Mucosa of descending colon (tissue), 3 donors: ENCODE measurements around the gene DMC1. TPM values are rescaled to one million over a fixed set of nuclear protein-coding genes. Genes with fewer than 3 reads are reported as not detected.
"Not testable (repeated sequence)": the region's sequence is repeated elsewhere in the genome, so short reads cannot be mapped to it uniquely, and the experiment has no call there.

Experiments used
- ATAC-seq: fragments of 200-7000 bp; cut with Tn5 transposase; one replicate; pipeline ENCODE4 v1.9.1; 2020; ENCODE audit warnings: mild to moderate bottlenecking, moderate library complexity
- DNase-seq, 3 donors: peaks; one replicate each; pipeline ENCODE4 v3.0.0-alpha.2; 2020
- H3K36me3 ChIP-seq: fragments of 200-600 bp; one replicate; pipeline ENCODE4 v1.8.0; 2021; ENCODE audit warnings: low read depth, mild to moderate bottlenecking
- H3K4me1 ChIP-seq: fragments of 200-600 bp; one replicate; pipeline ENCODE4 v1.8.0; 2021; ENCODE audit warnings: low read depth, mild to moderate bottlenecking
- H3K4me3 ChIP-seq: fragments of 200-600 bp; one replicate; pipeline ENCODE4 v1.8.0; 2021; ENCODE audit warnings: mild to moderate bottlenecking
- H3K9me3 ChIP-seq: fragments of 200-600 bp; one replicate; pipeline ENCODE4 v1.8.0; 2021; ENCODE audit warnings: mild to moderate bottlenecking
- intact Hi-C, 2 donors: fragments of 100-400 bp; cut with DNase I in 1 of 2; cut with micrococcal nuclease in 1 of 2; formaldehyde crosslinking; loops; one replicate each; pipeline versions ENCODE4 v1.11.0 to v1.11.1; 2022; cut with DNase I, micrococcal nuclease
- total RNA-seq, 3 donors: library from RNA; stranded (reverse); fragmentation: NEBNext Ultra II Directional in 2 of 3; extraction: Animal tissue kit (Norgen Biotek cat#: 25700) in 2 of 3; gene quantifications; one replicate each; pipeline versions ENCODE4 v1.2.1 to v1.2.4, GENCODE V29; 2021 to 2023
- TF ChIP-seq, protein P1 (sequence below): fragments of 200-600 bp; IDR thresholded peaks from one replicate; pipeline ENCODE4 v1.8.0; 2022; ENCODE audit warnings: antibody characterized with exemption, mild to moderate bottlenecking
- donor health status: DM: no; HTN: no; CAD: no; lungs with moderate emphysema.
- donor health status: DM: no; HTN: no; CAD: no.
- donor health status: DM: no; HTN: yes; CAD: no.

The DMC1 gene
- total RNA-seq, 3 donors from 2014 or later = 1.3 to 1.8 (median 1.7) TPM

DNA sequence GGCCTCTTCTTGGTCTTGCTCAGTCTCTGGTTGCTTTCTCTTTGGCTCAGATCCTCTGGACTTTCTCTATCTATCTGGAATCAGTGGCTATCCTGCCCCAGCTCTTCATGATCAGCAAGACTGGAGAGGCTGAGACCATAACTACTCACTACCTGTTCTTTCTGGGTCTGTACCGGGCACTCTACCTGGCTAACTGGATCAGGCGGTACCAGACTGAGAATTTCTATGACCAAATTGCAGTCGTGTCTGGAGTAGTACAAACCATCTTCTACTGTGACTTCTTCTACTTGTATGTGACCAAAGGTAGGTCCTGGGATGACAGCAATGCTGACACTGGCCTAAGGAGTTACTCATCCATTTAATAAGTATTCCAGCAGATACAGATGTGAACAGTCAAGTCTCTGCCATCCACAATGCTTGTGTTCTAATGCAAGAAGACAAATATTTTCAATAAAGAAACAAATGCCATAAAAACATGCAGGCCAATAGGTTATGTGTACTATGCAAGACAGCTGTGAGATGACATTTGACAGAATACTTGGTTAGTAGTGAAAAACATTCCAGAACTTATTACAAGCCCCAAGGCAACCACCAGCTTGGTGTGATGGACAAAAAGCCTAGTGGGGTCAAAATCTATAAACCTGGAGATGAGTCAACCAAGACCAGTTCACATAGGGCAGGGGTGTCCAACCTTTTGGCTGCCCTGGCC lies 88.7 kb downstream of the DMC1 start:
- ATAC-seq = peak; percentile 25
- H3K4me1 ChIP-seq = no peaks in the 10 kb centered on the region
- intact Hi-C loops = no loop called here
- H3K36me3 ChIP-seq = no peaks in the 10 kb centered on the region
- H3K4me3 ChIP-seq = no peak overlapping the region
- TF ChIP-seq, protein P1, sequence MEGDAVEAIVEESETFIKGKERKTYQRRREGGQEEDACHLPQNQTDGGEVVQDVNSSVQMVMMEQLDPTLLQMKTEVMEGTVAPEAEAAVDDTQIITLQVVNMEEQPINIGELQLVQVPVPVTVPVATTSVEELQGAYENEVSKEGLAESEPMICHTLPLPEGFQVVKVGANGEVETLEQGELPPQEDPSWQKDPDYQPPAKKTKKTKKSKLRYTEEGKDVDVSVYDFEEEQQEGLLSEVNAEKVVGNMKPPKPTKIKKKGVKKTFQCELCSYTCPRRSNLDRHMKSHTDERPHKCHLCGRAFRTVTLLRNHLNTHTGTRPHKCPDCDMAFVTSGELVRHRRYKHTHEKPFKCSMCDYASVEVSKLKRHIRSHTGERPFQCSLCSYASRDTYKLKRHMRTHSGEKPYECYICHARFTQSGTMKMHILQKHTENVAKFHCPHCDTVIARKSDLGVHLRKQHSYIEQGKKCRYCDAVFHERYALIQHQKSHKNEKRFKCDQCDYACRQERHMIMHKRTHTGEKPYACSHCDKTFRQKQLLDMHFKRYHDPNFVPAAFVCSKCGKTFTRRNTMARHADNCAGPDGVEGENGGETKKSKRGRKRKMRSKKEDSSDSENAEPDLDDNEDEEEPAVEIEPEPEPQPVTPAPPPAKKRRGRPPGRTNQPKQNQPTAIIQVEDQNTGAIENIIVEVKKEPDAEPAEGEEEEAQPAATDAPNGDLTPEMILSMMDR = no peak
- DNase-seq = no peak
- no peaks in the 10 kb centered on the region for H3K9me3 ChIP-seq

DNA sequence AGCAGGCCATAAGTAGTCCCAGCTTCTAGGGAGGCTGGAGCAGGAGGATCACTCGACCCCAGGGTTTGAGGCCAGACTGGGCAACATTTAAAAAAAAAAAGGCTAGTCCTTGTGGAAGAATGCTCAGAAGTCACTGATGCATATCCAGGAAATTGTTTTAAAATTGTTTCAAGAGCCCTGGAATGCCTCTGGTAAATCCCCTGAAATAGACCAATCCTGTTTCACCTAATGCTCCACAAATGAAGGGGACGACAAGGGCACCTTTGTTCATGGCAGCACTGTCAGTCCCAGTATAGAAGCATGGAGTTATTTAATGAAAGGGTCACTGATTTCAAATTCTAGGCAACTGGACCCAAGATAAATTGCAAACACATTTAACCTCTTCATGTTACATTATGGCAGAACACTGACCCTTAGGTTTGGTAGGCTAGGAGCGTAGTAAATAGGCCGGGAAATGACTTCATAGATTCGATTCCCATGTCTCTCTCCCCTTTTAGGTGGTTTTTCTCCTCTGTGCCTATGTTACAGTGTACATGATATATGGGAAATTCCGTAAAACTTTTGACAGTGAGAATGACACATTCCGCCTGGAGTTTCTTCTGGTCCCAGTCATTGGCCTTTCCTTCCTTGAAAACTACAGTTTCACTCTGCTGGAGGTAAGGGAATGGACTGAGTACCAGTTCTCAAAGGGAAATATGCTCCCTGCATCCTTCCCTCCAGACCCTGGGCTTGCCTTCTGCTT lies 90.7 kb downstream of the DMC1 start:
- ATAC-seq (no peak), DNase-seq (no peak)
- Histone ChIP-seq H3K4me3 (no peak overlapping the region), H3K36me3 (no peaks in the 10 kb centered on the region), H3K4me1 (no peaks in the 10 kb centered on the region), H3K9me3 (no peaks in the 10 kb centered on the region)
- intact Hi-C loops = no loop called here
- TF ChIP-seq, protein P1 = no peak

DNA sequence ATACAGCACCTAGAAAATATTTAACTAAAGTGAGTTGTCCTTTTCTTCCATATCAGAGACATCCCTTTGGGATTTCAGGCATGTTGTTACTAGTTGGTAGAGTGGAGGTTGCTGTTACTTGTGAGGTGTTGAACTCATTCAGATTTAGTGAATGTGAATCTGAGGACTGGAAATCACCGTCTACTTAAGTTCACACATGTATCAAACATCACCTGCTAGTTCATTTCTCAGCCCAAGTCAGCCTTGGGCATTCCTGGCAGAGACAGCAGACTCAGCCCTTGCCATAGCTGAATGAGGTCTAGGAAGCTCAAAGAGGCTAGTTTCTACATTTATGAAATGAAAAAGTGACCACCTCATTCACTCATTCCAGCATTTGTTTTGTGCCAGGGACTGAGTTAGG lies 92.4 kb downstream of the DMC1 start:
- H3K36me3 ChIP-seq = no peaks in the 10 kb centered on the region
- ATAC-seq (no peak), DNase-seq (no peak)
- H3K9me3 ChIP-seq = no peaks in the 10 kb centered on the region
- H3K4me3 ChIP-seq = no peak overlapping the region
- intact Hi-C loops = no loop called here
- no peaks in the 10 kb centered on the region for H3K4me1 ChIP-seq
- TF ChIP-seq, protein P1 = no peak

DNA sequence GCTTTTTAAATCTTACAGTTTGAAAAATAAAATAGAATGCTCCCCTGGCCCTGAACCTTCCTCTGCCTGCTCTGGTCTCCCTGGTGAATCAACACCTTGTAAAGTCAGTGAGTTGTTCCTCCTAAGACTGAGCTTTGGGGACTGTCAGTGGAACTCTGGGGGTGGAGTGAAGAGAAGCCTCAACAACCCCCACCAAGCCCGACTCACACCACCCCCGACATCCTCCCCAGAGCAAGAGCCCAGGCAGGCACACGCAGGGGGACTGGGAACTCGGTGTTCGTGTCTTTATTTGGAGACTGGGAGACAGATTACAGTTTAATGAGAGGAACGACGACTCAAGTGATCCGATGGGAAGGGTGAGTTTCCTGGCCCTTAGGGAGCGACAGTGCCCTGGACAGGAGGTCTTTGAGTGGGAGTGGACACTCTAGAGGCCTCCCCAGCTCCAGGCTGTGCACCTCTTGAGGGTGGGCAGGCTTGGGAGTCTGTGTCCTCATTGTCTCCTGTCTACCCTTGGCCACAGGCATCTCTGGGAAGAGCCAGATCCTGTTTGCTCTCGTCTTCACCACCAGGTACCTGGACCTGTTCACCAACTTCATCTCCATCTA lies 95.9 kb downstream of the DMC1 start:
- intact Hi-C loops = no loop called here
- ATAC-seq (no peak), DNase-seq (no peak)
- TF ChIP-seq, protein P1 = no peak
- Histone ChIP-seq H3K9me3 (no peaks in the 10 kb centered on the region), H3K4me1 (no peaks in the 10 kb centered on the region), H3K36me3 (no peaks in the 10 kb centered on the region), H3K4me3 (no peak overlapping the region)

DNA sequence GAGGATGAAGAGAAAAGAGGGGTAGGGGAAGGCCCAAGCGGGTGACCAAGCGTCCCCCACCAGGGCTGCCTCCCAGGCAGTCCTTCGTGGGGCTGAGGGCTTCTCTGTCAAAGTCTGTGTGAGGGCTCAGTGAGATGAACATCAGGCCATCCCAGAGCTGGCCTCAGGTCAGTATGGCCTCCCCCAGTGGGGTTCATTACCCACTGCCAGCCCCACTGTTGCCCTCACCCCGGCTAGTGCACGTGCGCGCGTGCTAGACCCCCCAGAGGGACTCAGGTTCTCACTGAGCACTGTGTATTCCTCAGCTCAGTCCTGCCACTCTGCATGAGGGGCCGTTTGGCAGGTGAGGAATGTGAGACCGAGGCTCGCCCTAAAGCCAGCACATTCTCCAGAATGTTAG lies 98.7 kb downstream of the DMC1 start:
- peaks cover 3% of the 10 kb centered on the region for H3K4me1 ChIP-seq
- no peaks in the 10 kb centered on the region for H3K36me3 ChIP-seq
- DNase-seq (no peak), ATAC-seq (no peak)
- intact Hi-C loops = no loop called here
- no peak overlapping the region for H3K4me3 ChIP-seq
- no peaks in the 10 kb centered on the region for H3K9me3 ChIP-seq
- TF ChIP-seq, protein P1 = no peak

DNA sequence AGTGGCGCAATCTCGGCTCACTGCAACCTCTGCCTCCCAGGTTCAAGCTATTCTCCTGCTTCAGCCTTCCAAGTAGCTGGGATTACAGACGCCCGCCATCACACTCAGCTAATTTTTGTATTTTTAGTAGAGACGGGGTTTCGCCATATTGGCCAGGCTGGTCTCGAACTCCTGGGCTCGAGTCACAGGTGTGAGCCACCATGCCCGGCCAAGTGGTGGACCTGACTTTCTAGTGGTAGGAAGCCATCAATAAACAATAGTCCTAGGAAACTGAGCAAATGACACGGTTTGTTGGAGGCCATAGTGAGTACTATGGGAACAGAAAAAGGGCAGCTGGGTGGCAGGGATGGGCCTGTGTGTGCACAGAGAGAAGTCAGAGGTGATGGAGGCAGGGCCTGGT lies 99.8 kb downstream of the DMC1 start:
- DNase-seq = not testable (repeated sequence)

More for the DNA sequence above, 99.8 kb downstream of the DMC1 start:
- H3K4me1 ChIP-seq, ATAC-seq, H3K4me3 ChIP-seq, intact Hi-C loops, H3K9me3 ChIP-seq, H3K36me3 ChIP-seq: not testable (repeated sequence)
